ENCODE data around the gene TSLP.

The TSLP gene

GRCh38 chr5:111071413-111071812, at the start of gene TSLP:
TSS of gene TSLP (plus strand) at chr5:111071713. CDS start at chr5:111071891, 178 bp downstream.
- DNase-seq (ENCODE audit: low read depth in 2 of 2), result no peak

- DNase-seq (ENCODE audit: low read depth in 2 of 2), result no peak
Observed at GRCh38 chr5:111022301-111022700, 49.2 kb upstream of the TSLP start.

GRCh38 chr5:111028865-111029264, 42.6 kb upstream of the TSLP start:
- no peak for DNase-seq (ENCODE audit: low read depth in 2 of 2)

GRCh38 chr5:111043712-111044506, 27.6 kb upstream of the TSLP start:
- no peak for DNase-seq (ENCODE audit: low read depth in 2 of 2)

- no peak for DNase-seq (ENCODE audit: low read depth in 2 of 2)
Observed at GRCh38 chr5:111058064-111058463, 13.4 kb upstream of the TSLP start.

- DNase-seq (ENCODE audit: low read depth in 2 of 2), result no peak
Observed at GRCh38 chr5:111060169-111060568, 11.3 kb upstream of the TSLP start.

GRCh38 chr5:111061618-111062017, 9.9 kb upstream of the TSLP start:
- no peak for DNase-seq (ENCODE audit: low read depth in 2 of 2)

GRCh38 chr5:111063709-111064322, 7.7 kb upstream of the TSLP start:
- no peak for DNase-seq (ENCODE audit: low read depth in 2 of 2)

GRCh38 chr5:111066261-111066938, 5.1 kb upstream of the TSLP start:
- no peak for DNase-seq (ENCODE audit: low read depth in 2 of 2)

GRCh38 chr5:111068213-111068612, 3.3 kb upstream of the TSLP start:
- DNase-seq (ENCODE audit: low read depth in 2 of 2), result no peak

GRCh38 chr5:111069839-111070238, 1.7 kb upstream of the TSLP start:
- no peak for DNase-seq (ENCODE audit: low read depth in 2 of 2)

GRCh38 chr5:111070272-111071134, 1.0 kb upstream of the TSLP start:
- DNase-seq (ENCODE audit: low read depth in 2 of 2), result no peak

- DNase-seq (ENCODE audit: low read depth in 2 of 2), result peak in 1 of 2 donors; percentile 35
Observed at GRCh38 chr5:111072949-111073682, 1.6 kb downstream of the TSLP start.

GRCh38 chr5:111074244-111074643, 2.7 kb downstream of the TSLP start:
- DNase-seq (ENCODE audit: low read depth in 2 of 2), result no peak

- no peak for DNase-seq (ENCODE audit: low read depth in 2 of 2)
Observed at GRCh38 chr5:111075520-111075919, 4.0 kb downstream of the TSLP start.

GRCh38 chr5:111076091-111076490, 4.6 kb downstream of the TSLP start:
- no peak for DNase-seq (ENCODE audit: low read depth in 2 of 2)

GRCh38 chr5:111077678-111078077, 6.2 kb downstream of the TSLP start:
- DNase-seq (ENCODE audit: low read depth in 2 of 2), result no peak

- DNase-seq (ENCODE audit: low read depth in 2 of 2), result no peak
Observed at GRCh38 chr5:111079846-111080245, 8.3 kb downstream of the TSLP start.

- DNase-seq (ENCODE audit: low read depth in 2 of 2), result no peak
Observed at GRCh38 chr5:111083323-111083722, 11.8 kb downstream of the TSLP start.

- DNase-seq (ENCODE audit: low read depth in 2 of 2), result peak; percentile 75 to 80
Observed at GRCh38 chr5:111092062-111092853, 20.7 kb downstream of the TSLP start, which contains the start of gene WDR36. TSS of gene WDR36 (plus strand) at chr5:111092348. CDS start at chr5:111092457, 109 bp downstream.

Data from stimulated activated CD8-positive, alpha-beta memory T cell treated with anti-CD3 and anti-CD28 coated beads, Interleukin-7, amount 100 ng/mL, for 1 hour (primary cell).